Measurements from ENCODE around the gene TUBB4B. TPM values are rescaled to one million over a fixed set of nuclear protein-coding genes. Genes with fewer than 3 reads are reported as not detected.
A peak's percentile ranks its signal among the peaks of the same experiment; 100 is the strongest.

Gene TUBB4B
- total RNA-seq, 3 donors from 2014 or later: 286 to 379 (median 332) TPM

DNA sequence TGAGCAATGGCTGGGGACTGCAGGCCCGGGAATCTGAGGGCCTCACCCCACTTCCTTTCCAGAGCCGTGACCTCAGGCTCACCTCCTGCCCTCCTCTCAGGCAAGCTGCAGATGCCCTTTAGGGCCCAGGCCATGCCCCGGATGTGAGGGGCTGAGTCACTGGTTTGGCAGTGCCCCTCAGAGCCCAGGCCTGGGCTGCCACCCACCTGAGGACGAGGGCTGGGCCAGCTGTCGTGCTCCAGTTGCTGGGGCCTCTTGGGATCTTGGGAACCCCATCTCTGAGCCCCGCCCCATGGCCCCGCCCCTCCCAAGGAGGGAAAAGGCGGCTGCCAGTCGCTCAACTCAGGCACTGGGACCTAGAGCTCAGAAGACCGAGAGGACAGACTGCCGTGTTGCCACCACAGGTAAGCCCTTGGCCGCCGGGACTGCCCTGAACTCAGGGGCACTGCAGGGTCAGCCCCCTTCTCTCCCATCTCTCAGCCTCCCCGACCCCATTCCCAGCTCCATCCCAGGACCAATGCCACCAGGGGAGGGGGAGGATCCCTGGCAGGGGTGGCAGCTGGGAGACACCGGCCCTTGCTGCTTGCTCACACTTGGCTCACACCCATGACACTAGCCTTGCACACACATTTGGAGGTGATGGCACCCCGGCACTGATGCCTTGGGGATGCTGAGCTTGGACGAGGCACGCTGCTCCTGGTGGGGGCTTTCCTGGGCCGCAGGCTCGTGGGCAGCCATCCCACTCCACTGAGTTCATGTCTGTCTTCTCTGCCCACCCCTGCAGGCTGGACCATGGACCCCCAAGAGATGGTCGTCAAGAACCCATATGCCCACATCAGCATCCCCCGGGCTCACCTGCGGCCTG lies 16.0 kb upstream of the TUBB4B start, which contains the start of gene CYSRT1:
CYSRT1 (plus strand) TSS at position 345 of the 865 bp plus-strand sequence; CDS start at position 793, 448 bp downstream.
- no peaks in the 10 kb centered on the region for H3K9me3 ChIP-seq
- peak in 2 of 3 donors; percentile 38 to 63 for DNase-seq
- intact Hi-C loops (cut with DNase I, micrococcal nuclease): no loop called here
- no peak within 1 kb of the TSS for H3K4me3 ChIP-seq
- ATAC-seq: no peak
- no peak for TF ChIP-seq CTCF (IDR thresholded peaks at IDR 0.05)
- no peaks in the 10 kb centered on the region for H3K36me3 ChIP-seq (ENCODE audit: low read depth)
- peaks cover 41% of the 10 kb centered on the region for H3K4me1 ChIP-seq (ENCODE audit: low read depth)

- intact Hi-C loops (cut with DNase I, micrococcal nuclease): no loop called here
- no peak for TF ChIP-seq CTCF (IDR thresholded peaks at IDR 0.05)
- H3K9me3 ChIP-seq: no peaks in the 10 kb centered on the region
- H3K4me1 ChIP-seq (ENCODE audit: low read depth): peaks cover 42% of the 10 kb centered on the region
- no peak overlapping the region for H3K4me3 ChIP-seq
- ATAC-seq: no peak
- DNase-seq: no peak
- H3K36me3 ChIP-seq (ENCODE audit: low read depth): no peaks in the 10 kb centered on the region
Observed at GRCh38 chr9:137225699-137226331, 15.3 kb upstream of the TUBB4B start.

DNA sequence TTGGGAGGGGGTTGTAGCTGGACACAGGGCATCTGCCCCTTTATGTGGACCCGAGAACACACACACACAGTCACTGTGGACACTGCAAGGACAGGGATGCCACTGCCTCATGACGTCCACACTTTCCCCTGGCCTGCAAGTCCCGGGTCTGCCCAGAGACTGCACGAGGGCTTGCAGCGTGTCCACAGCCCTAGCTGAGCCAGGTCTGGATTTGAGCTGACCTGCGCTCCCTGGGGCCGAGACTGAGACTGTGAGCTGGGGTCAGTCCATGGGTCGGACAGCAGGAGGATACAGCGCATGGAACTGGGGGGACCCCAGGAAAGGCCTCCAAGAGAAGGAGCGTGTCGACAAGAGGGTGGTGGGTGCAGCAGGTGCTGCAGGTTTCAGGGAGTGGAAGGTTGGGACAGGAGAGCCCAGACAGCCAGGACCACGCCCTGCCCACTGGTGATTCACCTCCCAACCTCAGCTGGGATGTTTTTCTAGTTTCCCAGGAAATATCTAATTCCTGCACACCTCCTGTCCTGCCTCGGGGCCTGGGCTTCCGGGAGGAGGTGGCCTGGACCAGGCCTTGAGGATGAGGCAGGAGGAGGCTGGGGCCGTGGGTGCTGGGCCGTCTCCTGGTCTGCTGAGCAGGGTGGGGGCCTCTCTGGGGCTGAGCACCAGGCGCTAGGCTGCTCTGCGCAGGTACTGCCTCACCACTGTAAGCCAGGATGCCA lies 14.6 kb upstream of the TUBB4B start:
- Histone ChIP-seq H3K4me3 (no peak overlapping the region), H3K4me1 (ENCODE audit: low read depth) (peaks cover 40% of the 10 kb centered on the region), H3K36me3 (ENCODE audit: low read depth) (no peaks in the 10 kb centered on the region), H3K9me3 (no peaks in the 10 kb centered on the region)
- peak; percentile 0 for ATAC-seq
- DNase-seq: no peak
- intact Hi-C loops (cut with DNase I, micrococcal nuclease): no loop called here
- TF ChIP-seq CTCF (IDR thresholded peaks at IDR 0.05): no peak

- Histone ChIP-seq H3K9me3 (no peaks in the 10 kb centered on the region), H3K36me3 (ENCODE audit: low read depth) (no peaks in the 10 kb centered on the region), H3K4me1 (ENCODE audit: low read depth) (peaks cover 38% of the 10 kb centered on the region), H3K4me3 (no peak within 1 kb of the TSS)
- ATAC-seq (peak; percentile 57), DNase-seq (peak; percentile 85 to 91 (median 88))
- peak; percentile 74 for TF ChIP-seq CTCF (IDR thresholded peaks at IDR 0.05)
- intact Hi-C loops (cut with DNase I, micrococcal nuclease): no loop called here
Observed at GRCh38 chr9:137227054-137227852, 13.8 kb upstream of the TUBB4B start, which contains the start of gene RNF224. Gene RNF224 (plus strand): TSS chr9:137227502. CDS start chr9:137228336, 834 bp downstream.
